HG03521 (cell line): ENCODE results near the gene PDE3B.
A peak's percentile ranks its signal among the peaks of the same experiment; 100 is the strongest.

Experiments
- ATAC-seq: cut with Tn5 transposase; IDR thresholded peaks from one replicate; pipeline ENCODE4 v1.9.1; 2021; ENCODE audit warnings: mild to moderate bottlenecking, moderate library complexity; ENCODE audit not compliant: unreplicated experiment

Gene PDE3B

DNA sequence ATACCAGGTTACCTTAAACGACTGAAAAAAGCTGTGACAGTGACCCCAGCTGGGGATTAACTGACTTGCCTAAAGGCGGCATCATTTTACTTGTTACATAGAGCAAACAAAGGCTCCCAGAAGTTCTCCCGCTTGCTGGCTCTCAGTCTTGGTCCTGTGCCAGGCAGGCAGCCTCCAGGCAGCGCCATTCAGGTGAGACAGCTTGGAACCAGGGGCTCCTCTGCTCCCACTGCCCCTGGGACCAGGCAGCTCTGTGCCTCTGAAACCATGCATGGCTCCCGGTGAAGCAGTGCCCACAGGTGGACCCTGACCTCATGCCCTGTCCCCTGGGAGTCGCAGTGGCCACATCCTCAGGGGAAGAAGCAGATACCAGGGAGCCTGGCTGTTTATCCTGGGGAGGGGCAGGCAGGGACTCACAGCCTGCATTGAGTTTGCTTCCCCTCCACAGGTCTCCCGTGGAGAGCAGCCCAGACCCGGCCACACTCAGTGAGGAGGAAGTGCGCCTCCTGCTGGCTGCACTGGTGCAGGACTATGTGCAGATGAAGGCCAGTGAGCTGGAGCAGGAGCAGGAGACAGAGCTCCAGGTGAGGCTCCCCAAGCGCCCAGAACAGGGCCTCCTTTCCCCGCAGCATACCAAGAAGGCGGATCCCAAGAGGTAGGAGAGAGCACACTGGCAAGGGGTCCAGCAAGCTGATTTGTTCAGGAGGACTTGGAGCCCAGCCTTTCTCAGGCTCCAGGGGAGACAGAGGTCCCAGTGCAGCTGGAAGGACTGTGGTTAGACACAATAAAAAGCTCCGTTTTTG lies 264.0 kb downstream of the PDE3B start:
- peak; percentile 55 for ATAC-seq

GRCh38 chr11:14908214-14908880 lies 264.7 kb downstream of the PDE3B start:
- ATAC-seq, result no peak

DNA sequence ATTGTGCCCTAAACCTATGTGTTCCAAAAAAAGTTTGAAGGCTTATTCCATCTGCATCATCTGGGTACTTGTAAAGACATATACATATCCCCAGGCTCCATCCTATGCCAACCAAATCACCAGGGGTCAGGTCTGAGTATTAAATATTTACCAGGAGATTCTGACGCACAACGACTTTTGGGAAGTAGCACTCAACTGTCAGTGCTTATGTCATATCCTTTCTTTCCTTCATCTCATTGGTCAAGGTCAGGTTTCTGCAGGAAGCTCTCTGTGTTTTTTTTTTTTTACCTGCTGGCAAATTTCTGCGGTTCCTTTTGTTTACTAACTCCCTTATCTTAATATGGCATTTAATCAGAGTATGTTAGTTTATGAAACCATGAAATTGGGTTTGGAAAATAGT lies 270.9 kb downstream of the PDE3B start:
- no peak for ATAC-seq

GRCh38 chr11:14916403-14916802 lies 272.8 kb downstream of the PDE3B start:
- no peak for ATAC-seq
